ENCODE data around the gene LZTFL1.
"Not testable (repeated sequence)": the region's sequence is repeated elsewhere in the genome, so short reads cannot be mapped to it uniquely, and the experiment has no call there.

Gene LZTFL1

DNA sequence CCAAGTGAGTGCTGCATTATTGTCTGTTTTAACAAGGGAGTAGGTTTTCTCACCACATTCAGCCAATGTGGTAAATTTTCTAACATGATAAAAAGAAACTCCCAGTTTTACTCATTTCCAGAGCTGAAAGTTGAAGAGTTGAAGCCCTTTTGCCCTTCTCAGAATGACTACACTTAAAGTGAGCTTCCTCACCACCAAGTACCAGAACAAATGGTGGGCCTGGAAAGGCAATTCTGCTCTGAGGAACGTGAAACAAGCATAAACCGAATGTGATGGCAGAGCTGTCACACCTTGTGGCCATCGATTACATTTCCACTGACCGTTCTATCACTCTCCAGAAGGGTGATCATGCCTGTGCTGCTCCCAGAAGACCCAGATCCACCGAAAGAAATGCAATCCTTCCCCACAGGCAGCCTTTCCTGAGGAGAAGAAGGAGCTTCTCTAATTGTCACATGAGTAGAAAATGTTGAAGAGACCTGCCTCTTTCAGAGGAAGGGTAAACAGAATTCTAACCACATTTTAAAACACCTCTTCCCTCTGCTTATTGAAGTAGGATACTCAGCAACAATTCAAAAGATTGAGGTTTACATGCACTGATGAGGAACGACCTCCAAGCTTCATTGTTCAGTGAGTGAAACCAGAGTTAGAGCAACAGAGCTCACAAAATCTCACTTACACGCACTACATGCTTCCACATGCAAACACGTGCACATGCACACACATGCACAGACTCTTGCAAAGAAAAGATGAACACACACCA lies 23.0 kb upstream of the LZTFL1 start:
- DNase-seq (ENCODE audit: low read depth in 2 of 2): no peak

DNA sequence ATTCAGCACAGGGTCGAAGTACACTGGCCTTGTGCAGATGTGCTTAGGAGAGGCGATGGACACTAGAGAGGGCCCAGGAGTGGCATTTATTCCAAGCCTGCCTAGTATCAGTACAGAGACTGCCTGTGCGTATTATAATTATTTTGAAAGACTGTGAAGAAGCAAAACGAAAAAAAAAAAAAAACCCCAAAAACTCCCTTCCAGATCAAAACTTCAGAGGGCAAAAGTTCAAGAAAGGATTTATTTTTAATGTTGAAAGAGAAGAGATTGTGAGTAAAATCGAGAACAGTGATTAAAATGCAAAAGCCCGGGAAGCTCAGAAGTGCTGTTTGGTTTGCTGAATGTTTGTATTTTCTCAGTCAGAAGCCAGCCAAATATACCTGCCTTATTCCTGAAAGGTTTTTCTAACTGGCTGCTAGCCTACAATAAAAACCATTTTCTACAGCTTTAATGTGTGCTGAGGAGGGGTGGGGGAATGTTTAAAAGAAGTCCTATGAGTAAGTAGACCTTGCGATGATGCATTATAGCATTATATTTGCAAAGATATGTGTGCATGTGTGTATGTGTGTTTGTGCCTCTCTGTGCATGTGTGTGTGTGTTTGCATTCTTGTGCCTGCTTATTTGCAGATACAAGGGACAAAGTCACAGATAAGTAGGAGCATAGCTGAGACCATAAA lies 19.3 kb upstream of the LZTFL1 start:
- no peak for DNase-seq (ENCODE audit: low read depth in 2 of 2)

DNA sequence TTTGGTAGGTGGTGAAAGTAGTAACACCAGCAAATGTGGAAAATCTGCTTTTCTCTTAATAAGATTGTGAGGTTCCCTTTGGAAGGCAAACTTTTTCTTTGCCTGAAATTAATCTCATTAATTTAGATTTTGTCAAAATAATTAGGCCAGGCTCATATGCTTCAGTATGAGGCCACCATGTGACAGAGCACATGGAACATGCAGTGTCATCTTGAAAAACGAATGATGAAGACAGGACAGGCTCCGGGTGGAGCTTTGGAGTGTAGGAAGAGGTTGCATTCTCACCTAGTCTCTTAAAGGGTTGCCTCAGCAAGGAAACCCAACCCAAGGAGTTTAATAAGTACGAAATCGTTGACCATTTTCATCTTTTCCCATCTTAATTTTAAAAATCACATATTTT lies 18.6 kb upstream of the LZTFL1 start:
- no peak for DNase-seq (ENCODE audit: low read depth in 2 of 2)

DNA sequence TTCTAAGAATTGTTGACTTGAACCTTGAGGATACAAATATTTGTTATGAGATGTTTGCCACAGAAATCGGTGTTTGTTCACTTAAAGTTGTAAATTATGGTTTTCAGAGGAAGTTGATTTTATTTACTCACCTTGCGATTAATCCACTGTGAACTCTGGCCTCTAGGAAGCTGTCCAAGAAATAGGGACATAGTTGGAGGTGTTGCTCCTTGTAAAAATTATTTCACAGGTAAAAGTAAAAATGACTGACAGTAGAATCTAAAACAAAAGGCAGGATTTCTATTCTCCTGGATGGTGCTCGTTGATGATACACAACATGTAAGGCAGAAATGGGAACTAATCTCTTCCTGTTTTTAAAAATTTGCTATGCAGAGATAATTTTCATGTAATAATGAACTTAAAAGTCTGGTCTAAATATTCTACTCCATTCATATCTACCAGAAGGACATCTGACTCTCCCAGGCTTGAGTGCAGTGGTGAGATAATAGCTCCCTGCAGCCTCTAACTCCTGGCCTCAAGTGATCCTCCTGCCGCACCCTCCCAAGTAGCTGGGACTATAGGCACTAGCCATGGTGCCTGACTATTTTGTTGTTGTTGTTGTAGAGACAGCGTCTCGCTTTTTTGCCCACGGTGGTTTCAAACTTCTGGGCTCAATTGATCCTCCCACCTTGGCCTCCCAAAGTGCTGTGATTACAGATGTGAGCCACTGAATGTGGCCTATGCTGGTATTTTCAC lies 17.1 kb upstream of the LZTFL1 start:
- DNase-seq (ENCODE audit: low read depth in 2 of 2): no peak

- DNase-seq (ENCODE audit: low read depth in 2 of 2): not testable (repeated sequence)
Observed at GRCh38 chr3:45857024-45857423, 15.1 kb upstream of the LZTFL1 start.

GRCh38 chr3:45856323-45856722 lies 14.4 kb upstream of the LZTFL1 start:
- not testable (repeated sequence) for DNase-seq (ENCODE audit: low read depth in 2 of 2)

- no peak for DNase-seq (ENCODE audit: low read depth in 2 of 2)
Observed at GRCh38 chr3:45852828-45853227, 10.9 kb upstream of the LZTFL1 start.

DNA sequence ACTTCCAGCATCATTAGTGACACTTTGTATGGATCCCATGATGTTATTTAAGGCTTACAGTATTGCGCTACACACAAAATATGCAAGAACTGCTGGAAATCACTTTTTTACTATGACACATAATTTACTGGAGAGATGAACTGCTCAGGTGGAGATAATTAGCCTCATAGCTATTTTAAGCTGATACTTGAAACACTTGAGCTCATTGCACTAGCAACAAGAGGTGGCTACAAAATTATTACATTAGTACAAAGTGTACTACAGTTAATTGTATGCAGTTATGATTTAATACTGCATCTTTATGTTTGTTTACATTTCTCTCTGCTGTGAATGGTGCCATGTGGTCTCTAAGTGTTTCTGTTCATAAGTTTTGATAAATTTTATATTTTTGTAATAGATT lies 6.5 kb upstream of the LZTFL1 start:
- no peak for DNase-seq (ENCODE audit: low read depth in 2 of 2)

DNA sequence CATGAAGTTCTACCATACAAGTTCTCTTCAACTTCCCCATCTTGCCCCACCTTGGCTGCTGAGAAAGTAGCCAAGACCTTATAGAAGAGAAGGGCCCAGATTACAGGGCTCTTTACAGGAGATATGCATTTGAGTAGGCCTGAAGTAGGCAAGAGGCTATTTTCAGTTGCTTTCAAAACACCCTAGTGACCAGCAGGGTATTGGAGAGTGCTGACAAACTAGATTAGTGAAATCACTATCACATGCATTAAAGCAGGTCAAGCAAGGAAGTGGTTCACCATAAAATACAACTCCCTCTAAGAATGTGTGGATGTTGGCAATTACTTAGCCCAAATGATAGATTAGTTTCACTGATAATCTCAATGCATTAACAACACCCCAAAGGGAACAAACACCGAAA lies 2.7 kb upstream of the LZTFL1 start:
- DNase-seq (ENCODE audit: low read depth in 2 of 2): no peak

GRCh38 chr3:45842851-45843625 lies 1.1 kb upstream of the LZTFL1 start:
- no peak for DNase-seq (ENCODE audit: low read depth in 2 of 2)

DNA sequence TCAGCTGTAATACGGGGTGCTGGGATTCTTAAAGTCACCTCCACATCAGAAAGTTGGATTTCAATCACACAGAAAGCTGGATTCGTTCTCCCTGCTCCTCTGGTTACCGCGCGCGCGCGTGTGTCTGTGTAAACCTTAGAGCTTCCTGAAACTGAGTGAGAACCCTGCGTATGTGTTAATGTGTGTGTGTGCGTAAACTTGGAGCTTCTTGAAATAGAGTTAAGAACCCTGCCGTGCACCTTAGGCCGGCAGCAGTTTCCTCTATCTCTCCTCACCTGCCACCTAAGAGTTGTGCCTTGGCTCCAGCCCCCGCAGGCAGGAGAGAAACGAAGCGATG lies 531 bp downstream of the LZTFL1 start:
- no peak for DNase-seq (ENCODE audit: low read depth in 2 of 2)

DNA sequence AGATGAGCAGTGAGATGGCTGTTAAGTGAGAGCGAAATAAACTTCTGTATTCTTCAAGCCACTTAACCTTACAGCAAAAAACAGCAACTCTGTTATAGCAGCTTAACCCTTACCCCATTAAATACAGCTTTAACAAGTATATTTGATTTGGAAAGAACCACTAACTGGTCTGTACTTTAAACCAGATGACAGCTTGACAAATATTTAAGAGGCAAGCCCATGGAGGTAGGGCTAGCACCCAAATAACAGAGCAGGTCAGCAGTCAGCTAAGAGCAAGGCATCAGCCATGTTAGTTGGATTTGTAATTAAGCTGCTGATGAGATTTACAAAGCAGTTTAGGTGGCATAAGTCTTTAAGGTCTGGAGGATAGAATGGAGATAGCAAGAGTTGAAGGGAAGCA lies 3.5 kb downstream of the LZTFL1 start:
- no peak for DNase-seq (ENCODE audit: low read depth in 2 of 2)

DNA sequence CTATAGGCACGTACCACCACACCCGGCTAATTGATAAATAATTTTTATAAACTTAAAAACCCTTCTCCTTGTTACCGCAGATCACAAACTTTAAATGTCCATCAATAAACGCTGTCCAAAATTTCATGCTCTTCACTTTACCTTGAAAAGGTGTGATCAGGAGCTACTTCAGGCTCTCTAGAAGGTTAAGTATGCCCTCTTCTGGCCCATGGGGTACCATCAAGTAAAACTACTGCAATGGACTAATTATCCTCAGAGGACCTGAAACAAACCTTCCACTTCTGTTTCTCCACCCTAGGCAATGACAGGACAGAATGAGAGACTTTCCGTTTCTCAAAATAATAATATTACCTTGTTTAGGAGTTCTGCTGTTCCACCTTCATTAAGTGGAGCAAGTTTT lies 9.2 kb downstream of the LZTFL1 start:
- no peak for DNase-seq (ENCODE audit: low read depth in 2 of 2)

DNA sequence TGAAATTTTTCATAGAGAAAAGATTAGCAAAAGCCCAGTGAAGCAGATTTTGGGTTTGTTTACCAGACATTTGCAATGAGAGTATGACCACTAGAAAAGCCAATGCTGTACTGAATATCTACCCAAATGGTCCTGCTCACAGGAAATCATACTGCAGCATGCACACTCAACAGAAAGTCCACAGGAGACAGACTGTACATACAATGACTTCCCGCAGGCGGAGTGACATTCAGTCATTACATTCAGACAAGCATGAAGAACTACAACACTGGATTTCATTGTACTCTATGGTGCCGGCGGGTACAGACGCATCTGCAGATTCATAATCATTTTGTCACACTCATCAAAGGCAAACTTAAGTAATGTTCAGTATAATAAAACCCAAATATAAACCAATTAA lies 11.8 kb downstream of the LZTFL1 start:
- no peak for DNase-seq (ENCODE audit: low read depth in 2 of 2)

DNA sequence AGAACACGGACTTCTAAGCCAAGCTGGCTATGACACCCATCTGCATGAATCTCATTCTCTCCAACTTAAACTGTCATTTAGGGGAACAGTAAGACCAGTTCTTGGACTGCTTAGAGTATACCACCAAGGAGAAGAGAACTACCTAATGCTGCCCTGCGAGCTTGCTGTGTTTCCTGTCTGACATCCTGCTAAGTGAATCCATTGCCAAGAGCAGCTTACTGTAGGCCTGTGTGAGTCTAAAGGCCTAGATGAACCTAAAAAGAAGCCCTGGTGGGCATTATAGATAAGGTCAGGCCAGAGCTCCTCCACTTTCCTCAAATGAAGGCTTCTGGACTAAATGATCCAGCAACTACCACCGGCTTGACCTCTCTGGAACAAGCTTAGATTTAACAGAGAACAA lies 15.0 kb downstream of the LZTFL1 start:
- no peak for DNase-seq (ENCODE audit: low read depth in 2 of 2)

DNA sequence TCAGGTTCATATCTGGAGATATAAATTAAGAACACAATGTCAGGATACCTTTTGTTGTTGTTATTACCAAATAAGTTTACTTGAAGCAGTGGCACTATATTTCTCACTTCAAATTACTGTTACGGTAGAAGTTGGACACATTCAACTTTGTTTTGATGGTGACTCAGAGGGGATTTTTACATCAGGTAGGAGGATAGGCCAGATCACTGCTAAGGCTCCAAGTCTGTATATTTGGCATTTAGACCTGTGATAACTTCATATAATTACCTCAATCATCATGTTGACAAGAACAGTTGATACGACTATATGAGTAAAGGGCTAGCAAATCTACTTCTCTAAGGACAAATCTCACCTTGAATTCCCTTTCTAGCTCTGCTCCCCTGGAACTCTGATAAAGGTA lies 15.6 kb downstream of the LZTFL1 start:
- DNase-seq (ENCODE audit: low read depth in 2 of 2): no peak

DNA sequence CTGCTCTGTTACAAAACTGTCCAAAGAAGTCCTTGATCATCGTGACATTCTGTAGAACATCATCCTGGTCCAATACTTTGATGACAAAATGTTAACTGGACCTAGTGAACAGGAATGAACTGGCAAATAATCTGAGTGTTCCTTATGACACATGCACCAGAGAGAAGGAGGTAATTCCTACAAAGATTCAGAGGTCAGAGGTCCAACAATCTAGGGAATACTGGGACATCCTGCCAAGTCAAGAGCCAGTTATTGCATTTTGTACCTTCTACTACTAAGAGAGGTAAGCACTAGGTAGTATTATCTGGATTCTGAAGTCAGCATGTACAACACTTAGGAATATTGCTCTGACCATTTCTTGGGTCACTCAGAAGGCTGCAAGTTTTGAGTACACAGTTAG lies 20.8 kb downstream of the LZTFL1 start:
- no peak for DNase-seq (ENCODE audit: low read depth in 2 of 2)

DNA sequence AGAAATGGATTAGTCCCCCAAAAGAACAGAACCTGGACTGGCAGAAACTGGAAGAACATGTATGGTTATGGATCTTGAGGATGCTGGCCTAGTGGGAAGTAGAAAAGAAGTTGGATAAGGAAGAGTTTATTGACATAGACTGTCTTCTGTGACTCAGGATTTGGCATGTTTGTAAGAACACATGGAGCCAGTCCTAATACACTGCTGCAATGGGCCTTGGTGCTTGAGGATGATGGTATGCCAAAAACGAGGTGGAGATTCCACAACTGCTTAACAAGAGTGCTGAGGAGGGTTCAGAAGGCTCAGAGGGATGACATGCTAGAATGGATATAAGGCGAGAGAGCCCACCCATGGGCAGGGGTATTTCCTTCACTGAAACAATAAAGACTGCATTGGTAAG lies 22.4 kb downstream of the LZTFL1 start:
- no peak for DNase-seq (ENCODE audit: low read depth in 2 of 2)

- no peak for DNase-seq (ENCODE audit: low read depth in 2 of 2)
Observed at GRCh38 chr3:45817831-45818522, 23.9 kb downstream of the LZTFL1 start.

- DNase-seq (ENCODE audit: low read depth in 2 of 2): no peak
Observed at GRCh38 chr3:45816544-45816943, 25.4 kb downstream of the LZTFL1 start.

DNA sequence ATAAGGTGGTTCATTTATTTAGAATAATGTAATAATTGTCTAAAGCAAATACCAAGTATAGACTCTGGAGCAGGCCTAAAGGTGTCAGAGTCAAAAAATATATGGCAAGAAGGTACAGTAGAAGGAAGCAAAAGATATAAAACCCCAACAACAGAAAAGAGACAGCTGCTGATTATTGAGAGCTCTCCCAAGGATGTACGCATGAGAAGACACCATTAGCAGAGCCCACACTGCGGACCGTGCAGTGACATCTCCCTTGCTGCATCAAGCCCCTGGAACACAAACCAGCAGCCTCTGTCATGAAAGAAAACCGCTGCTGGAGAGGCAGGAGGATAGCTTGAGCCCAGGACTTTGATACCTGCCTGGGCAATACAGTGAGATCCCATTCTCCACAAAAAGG lies 27.6 kb downstream of the LZTFL1 start:
- no peak for DNase-seq (ENCODE audit: low read depth in 2 of 2)

Data from stimulated activated CD8-positive, alpha-beta memory T cell treated with anti-CD3 and anti-CD28 coated beads, Interleukin-15, amount 100 ng/mL, for 4 hours (primary cell).